Endothelial cell of umbilical vein (primary cell): ENCODE data around the gene KCNQ1OT1. TPM values are rescaled to one million over a fixed set of nuclear protein-coding genes. Genes with fewer than 3 reads are reported as not detected.

Source experiments
- BruUV-seq: library from RNA; stranded (reverse); fragments of 400-500 nt; replicated peaks from 2 replicates; lab custom pipeline; 2021; lab: Mats Ljungman, UMichigan
- CTCF ChIA-PET: fragments of 300-600, 350-600 bp; sonication (Branson Sonifier 250); formaldehyde crosslinking; loops from one replicate; lab custom pipeline; 2021; ENCODE audit warnings: antibody characterized with exemption, inconsistent platforms; lab: Charles Lee
- POLR2A ChIA-PET: fragments of 300-600, 350-600 bp; sonication (Branson Sonifier 250); formaldehyde crosslinking; loops from one replicate; lab custom pipeline; 2021; ENCODE audit warnings: antibody characterized with exemption, inconsistent platforms; lab: Charles Lee
- DNase-seq: peaks from one replicate; pipeline ENCODE4 v3.0.0-alpha.2; 2011; ENCODE audit warnings: low read depth, low spot score
- FAIRE-seq: peaks from 2 replicates; lab custom pipeline; 2011; peaks lifted over from hg19 to GRCh38; lab: Jason Lieb, UNC
- H2AFZ ChIP-seq: 2 replicates; pipeline ENCODE4 v1.6.0; 2012; ENCODE audit warnings: low read depth, low read length, control low read depth, inconsistent platforms
- H3K27ac ChIP-seq: 2 replicates; pipeline ENCODE4 v1.5.1; 2011; ENCODE audit warnings: low read depth, mild to moderate bottlenecking, control low read depth, low read length, moderate library complexity; ENCODE audit not compliant: insufficient read depth
- H3K27me3 ChIP-seq, 2 experiments: 2 replicates each; pipeline versions ENCODE4 v1.6.0 to v1.6.1; 2011; ENCODE audit warnings: low read length in 2 of 2, mixed read lengths in 1 of 2; ENCODE audit not compliant: control insufficient read depth in 2 of 2, insufficient read depth in 2 of 2
- H3K36me3 ChIP-seq, 2 experiments: 2 replicates in 1 of 2; 3 replicates in 1 of 2; pipeline ENCODE4 v1.5.1; 2011; ENCODE audit warnings: low read length in 2 of 2, mild to moderate bottlenecking in 1 of 2, moderate library complexity in 1 of 2; ENCODE audit not compliant: control insufficient read depth in 2 of 2, insufficient read depth in 2 of 2; ENCODE audit errors: extremely low read depth in 1 of 2
- H3K4me1 ChIP-seq: 3 replicates; pipeline ENCODE4 v1.5.1; 2011; ENCODE audit warnings: mild to moderate bottlenecking, low read length; ENCODE audit not compliant: control insufficient read depth, insufficient read depth; ENCODE audit errors: extremely low read depth
- H3K4me2 ChIP-seq: 2 replicates; pipeline ENCODE4 v1.6.1; 2011; ENCODE audit warnings: low read length, control low read depth, mixed read lengths; ENCODE audit not compliant: insufficient read depth
- H3K4me3 ChIP-seq, 3 experiments: fragments of 200-600 bp in 1 of 3; sonication (generic), shearing (Covaris generic) in 1 of 3; replicated peaks in 1 of 3; 2 replicates each; pipeline ENCODE4 v1.5.1; 2011 to 2016; ENCODE audit warnings: control low read depth in 3 of 3, low read length in 3 of 3, mild to moderate bottlenecking in 2 of 3, inconsistent platforms in 1 of 3, low read depth in 1 of 3, moderate library complexity in 1 of 3; ENCODE audit not compliant: insufficient read depth in 1 of 3
- H3K79me2 ChIP-seq: 2 replicates; pipeline ENCODE4 v1.6.0; 2012; ENCODE audit warnings: low read length, inconsistent platforms; ENCODE audit not compliant: control insufficient read depth, insufficient read depth
- H3K9ac ChIP-seq: replicated peaks from 2 replicates; pipeline ENCODE3; 2011; ENCODE audit warnings: low read length, control low read depth; ENCODE audit not compliant: insufficient read depth; ENCODE audit errors: extremely low read depth
- H3K9me1 ChIP-seq: replicated peaks from 3 replicates; pipeline ENCODE4 v1.6.0; 2011; ENCODE audit warnings: mild to moderate bottlenecking, low read length; ENCODE audit not compliant: control insufficient read depth, insufficient read depth; ENCODE audit errors: extremely low read depth
- H3K9me3 ChIP-seq: replicated peaks from 2 replicates; pipeline ENCODE4 v1.5.1; 2012; ENCODE audit warnings: low read length, inconsistent platforms; ENCODE audit not compliant: control insufficient read depth, insufficient read depth
- H4K20me1 ChIP-seq: replicated peaks from 2 replicates; pipeline ENCODE3; 2011; ENCODE audit warnings: mild to moderate bottlenecking, low read length; ENCODE audit not compliant: control insufficient read depth, insufficient read depth; ENCODE audit errors: extremely low read depth
- EZH2 ChIP-seq: IDR thresholded peaks from 2 replicates; pipeline ENCODE4 v1.6.1; 2012; ENCODE audit warnings: borderline replicate concordance, low read depth, mild to moderate bottlenecking, moderate library complexity, low read length, inconsistent platforms; ENCODE audit not compliant: severe bottlenecking
- FOS ChIP-seq: IDR thresholded peaks from 2 replicates; pipeline ENCODE4 v1.6.1; 2011; ENCODE audit warnings: mild to moderate bottlenecking, low read length, moderate library complexity, borderline replicate concordance; ENCODE audit not compliant: insufficient read depth
- GATA2 ChIP-seq: IDR thresholded peaks from 2 replicates; pipeline ENCODE4 v1.7.0; 2011; ENCODE audit warnings: low read depth, mild to moderate bottlenecking, moderate library complexity, mixed read lengths, low read length; ENCODE audit not compliant: insufficient read length, insufficient read depth
- JUN ChIP-seq: IDR thresholded peaks from 2 replicates; pipeline ENCODE4 v1.6.1; 2011; ENCODE audit warnings: borderline replicate concordance, low read depth; ENCODE audit not compliant: insufficient read length, insufficient read depth
- MYC ChIP-seq: IDR thresholded peaks from one replicate; pipeline ENCODE4 v1.6.1; 2011; ENCODE audit warnings: mild to moderate bottlenecking, low read depth, low read length
- POLR2A ChIP-seq: IDR thresholded peaks from 2 replicates; pipeline ENCODE4 v1.6.1; 2012; ENCODE audit warnings: low read depth, mild to moderate bottlenecking, control low read depth, low read length
- POLR2AphosphoS5 ChIP-seq: IDR thresholded peaks from 2 replicates; pipeline ENCODE4 v1.6.1; 2012; ENCODE audit warnings: low read depth, mild to moderate bottlenecking, control low read depth, low read length, moderate library complexity; ENCODE audit not compliant: insufficient read depth
- dilution Hi-C: fragments of 300-500 bp; cut with MboI; formaldehyde crosslinking; loops from one replicate; pipeline ENCODE4 v1.15.0; 2019; ENCODE audit warnings: low sequenced_read_pairs; ENCODE audit not compliant: extremely low pct_ligation_motif_present
- intact Hi-C: fragments of 100-400 bp; cut with micrococcal nuclease; formaldehyde crosslinking; loops from one replicate; pipeline ENCODE4 v1.10.0; 2022
- polyA plus RNA-seq, 4 experiments: library from polyadenylated mRNA; depleted of rRNA in 3 of 4; stranded (reverse) in 3 of 4; unstranded in 1 of 4; fragments of >200 nt; gene quantifications; 2 replicates each; pipeline versions ENCODE4 v1.2.1 to v1.2.3, GENCODE V29; 2011 to 2012; ENCODE audit warnings: missing spikeins in 1 of 4
- total RNA-seq: library from RNA; stranded (reverse); gene quantifications from 2 replicates; pipeline ENCODE4 v1.2.3, GENCODE V29; 2021
- TF ChIP-seq, protein P1 (sequence below), 2 donors: IDR thresholded peaks; 1 replicate in 1 of 2; 2 replicates in 1 of 2; pipeline ENCODE4 v1.5.1; 2011; ENCODE audit warnings: low read length in 2 of 2, mild to moderate bottlenecking in 2 of 2, moderate library complexity in 2 of 2, control low read depth in 1 of 2, inconsistent platforms in 1 of 2, low read depth in 1 of 2; ENCODE audit not compliant: insufficient read depth in 1 of 2; ENCODE audit errors: extremely low read depth in 1 of 2
- TF ChIP-seq, protein P2 (sequence below): IDR thresholded peaks from 2 replicates; pipeline ENCODE4 v1.6.1; 2011; ENCODE audit not compliant: insufficient read depth, insufficient read length

Gene KCNQ1OT1
- total and polyA plus RNA-seq, 2 donors (not counting 3 experiments of a cell fraction or from before 2014, with no cell fraction given) = 0.11 to 1.8 TPM

DNA sequence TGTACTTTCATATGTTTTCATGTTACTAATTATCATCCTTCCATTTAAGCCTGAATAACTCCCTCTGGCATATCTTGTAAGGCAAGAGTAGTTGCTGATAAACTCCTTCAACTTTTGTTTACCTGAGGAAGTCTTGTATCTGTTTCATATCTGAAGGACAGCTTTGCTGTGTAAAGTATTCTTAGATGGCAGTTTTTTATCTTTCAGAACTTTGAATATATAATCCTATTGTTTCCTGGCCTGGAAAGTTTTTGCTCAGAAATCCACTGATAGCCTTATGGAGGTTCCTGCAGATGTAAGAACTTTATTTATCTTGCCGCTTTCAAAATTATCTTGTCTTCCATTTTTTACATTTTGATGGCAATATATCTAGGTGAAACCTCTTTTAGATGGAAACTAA is 69.1 kb downstream of the KCNQ1OT1 start:
- POLR2A ChIA-PET = no interaction called here
- Histone ChIP-seq H3K9ac (no peak overlapping the region), H3K27me3 (peaks cover 0 to 1% of the 10 kb centered on the region in 2 experiments), H4K20me1 (no peaks in the 10 kb centered on the region), H3K9me1 (no peaks in the 10 kb centered on the region), H3K36me3 (no peaks in the 10 kb centered on the region), H3K27ac (no peak overlapping the region), H3K4me1 (no peaks in the 10 kb centered on the region), H2AFZ (no peak overlapping the region), H3K4me3 (no peak overlapping the region), H3K9me3 (peaks cover 3% of the 10 kb centered on the region), H3K79me2 (no peaks in the 10 kb centered on the region), H3K4me2 (no peak overlapping the region)
- intact Hi-C loops (no loop called here), dilution Hi-C loops (no loop called here)
- DNase-seq (no peak), FAIRE-seq (no peak)
- CTCF ChIA-PET = no interaction called here
- no peak for TF ChIP-seq POLR2AphosphoS5
- TF ChIP-seq, protein P1, sequence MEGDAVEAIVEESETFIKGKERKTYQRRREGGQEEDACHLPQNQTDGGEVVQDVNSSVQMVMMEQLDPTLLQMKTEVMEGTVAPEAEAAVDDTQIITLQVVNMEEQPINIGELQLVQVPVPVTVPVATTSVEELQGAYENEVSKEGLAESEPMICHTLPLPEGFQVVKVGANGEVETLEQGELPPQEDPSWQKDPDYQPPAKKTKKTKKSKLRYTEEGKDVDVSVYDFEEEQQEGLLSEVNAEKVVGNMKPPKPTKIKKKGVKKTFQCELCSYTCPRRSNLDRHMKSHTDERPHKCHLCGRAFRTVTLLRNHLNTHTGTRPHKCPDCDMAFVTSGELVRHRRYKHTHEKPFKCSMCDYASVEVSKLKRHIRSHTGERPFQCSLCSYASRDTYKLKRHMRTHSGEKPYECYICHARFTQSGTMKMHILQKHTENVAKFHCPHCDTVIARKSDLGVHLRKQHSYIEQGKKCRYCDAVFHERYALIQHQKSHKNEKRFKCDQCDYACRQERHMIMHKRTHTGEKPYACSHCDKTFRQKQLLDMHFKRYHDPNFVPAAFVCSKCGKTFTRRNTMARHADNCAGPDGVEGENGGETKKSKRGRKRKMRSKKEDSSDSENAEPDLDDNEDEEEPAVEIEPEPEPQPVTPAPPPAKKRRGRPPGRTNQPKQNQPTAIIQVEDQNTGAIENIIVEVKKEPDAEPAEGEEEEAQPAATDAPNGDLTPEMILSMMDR (IDR thresholded peaks at IDR 0.05; ENCODE audit: extremely low read depth in 1 of 2, insufficient read depth in 1 of 2, low read depth in 1 of 2, low read length in 2 of 2) = no peak
- TF ChIP-seq, protein P2, sequence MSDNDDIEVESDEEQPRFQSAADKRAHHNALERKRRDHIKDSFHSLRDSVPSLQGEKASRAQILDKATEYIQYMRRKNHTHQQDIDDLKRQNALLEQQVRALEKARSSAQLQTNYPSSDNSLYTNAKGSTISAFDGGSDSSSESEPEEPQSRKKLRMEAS = no peak
- TF ChIP-seq MYC = no peak
- TF ChIP-seq POLR2A = no peak
- TF ChIP-seq GATA2 = no peak
- no peak for TF ChIP-seq EZH2
- no peak for TF ChIP-seq JUN
- TF ChIP-seq FOS = no peak
- no TSS peak for BruUV-seq
